CD4-positive, alpha-beta T cell treated with Interleukin-15 for 4 hours (primary cell): ENCODE measurements around the gene SCN4A.
"Not testable (repeated sequence)": the region's sequence is repeated elsewhere in the genome, so short reads cannot be mapped to it uniquely, and the experiment has no call there.

Experiments used
- DNase-seq: peaks from one replicate; pipeline ENCODE4 v3.0.0-alpha.2; 2020; ENCODE audit warnings: low spot score

Gene SCN4A

GRCh38 chr17:63972796-63973195, at the start of gene SCN4A:
TSS of gene SCN4A (minus strand) at chr17:63972918. CDS start at chr17:63972841, 77 bp downstream.
- DNase-seq = no peak

- DNase-seq = peak; percentile 93
Observed at GRCh38 chr17:64020056-64020766, 47.5 kb upstream of the SCN4A start, which contains the start of gene ICAM2. TSS of gene ICAM2 (minus strand) at chr17:64020633. CDS start at chr17:64006691, 13,942 bp downstream.

GRCh38 chr17:64019551-64019961, 46.8 kb upstream of the SCN4A start:
- DNase-seq = not testable (repeated sequence)

GRCh38 chr17:64017381-64017980, 44.8 kb upstream of the SCN4A start:
- DNase-seq = no peak

GRCh38 chr17:64016974-64017373, 44.3 kb upstream of the SCN4A start:
- no peak for DNase-seq

- DNase-seq = no peak
Observed at GRCh38 chr17:64016231-64016784, 43.6 kb upstream of the SCN4A start.

- no peak for DNase-seq
Observed at GRCh38 chr17:64015447-64015846, 42.7 kb upstream of the SCN4A start.

GRCh38 chr17:64009571-64010402, 37.1 kb upstream of the SCN4A start:
- DNase-seq = no peak

- DNase-seq = no peak
Observed at GRCh38 chr17:64008830-64009229, 36.1 kb upstream of the SCN4A start.

- no peak for DNase-seq
Observed at GRCh38 chr17:64008346-64008745, 35.6 kb upstream of the SCN4A start.

- no peak for DNase-seq
Observed at GRCh38 chr17:64007838-64008282, 35.1 kb upstream of the SCN4A start.

GRCh38 chr17:64007089-64007837, 34.5 kb upstream of the SCN4A start:
- DNase-seq = not testable (repeated sequence)

GRCh38 chr17:64006361-64007088, 33.8 kb upstream of the SCN4A start:
- DNase-seq = no peak

- DNase-seq = no peak
Observed at GRCh38 chr17:64005734-64006167, 33.0 kb upstream of the SCN4A start.

GRCh38 chr17:64004903-64005733, 32.4 kb upstream of the SCN4A start:
- DNase-seq = no peak

- DNase-seq = no peak
Observed at GRCh38 chr17:64004218-64004770, 31.6 kb upstream of the SCN4A start.

GRCh38 chr17:64003526-64004121, 30.9 kb upstream of the SCN4A start:
- no peak for DNase-seq

- no peak for DNase-seq
Observed at GRCh38 chr17:64002658-64003525, 30.2 kb upstream of the SCN4A start.
